Stimulated activated naive CD8-positive, alpha-beta T cell treated with anti-CD3 and anti-CD28 coated beads, Interleukin-15, Interleukin-2, amounts not matched to agents 100 ng/mL and 50 ng/mL, for 24 hours (primary cell): ENCODE data around the gene MICALL2.

Experiments used
- H3K27ac Mint-ChIP-seq: one replicate; pipeline ENCODE4 v1.8.0; 2021; ENCODE audit warnings: mild to moderate bottlenecking, mixed read lengths
- H3K27me3 Mint-ChIP-seq: one replicate; pipeline ENCODE4 v1.8.0; 2021; ENCODE audit warnings: mixed read lengths
- H3K36me3 Mint-ChIP-seq: one replicate; pipeline ENCODE4 v1.8.0; 2021; ENCODE audit warnings: low read depth, mixed read lengths
- H3K4me1 Mint-ChIP-seq: one replicate; pipeline ENCODE4 v1.8.0; 2021; ENCODE audit warnings: low read depth, mixed read lengths
- H3K4me3 Mint-ChIP-seq: one replicate; pipeline ENCODE4 v1.8.0; 2021; ENCODE audit warnings: mild to moderate bottlenecking, mixed read lengths
- H3K9me3 Mint-ChIP-seq: one replicate; pipeline ENCODE4 v1.8.0; 2021; ENCODE audit warnings: mixed read lengths

The MICALL2 gene

DNA sequence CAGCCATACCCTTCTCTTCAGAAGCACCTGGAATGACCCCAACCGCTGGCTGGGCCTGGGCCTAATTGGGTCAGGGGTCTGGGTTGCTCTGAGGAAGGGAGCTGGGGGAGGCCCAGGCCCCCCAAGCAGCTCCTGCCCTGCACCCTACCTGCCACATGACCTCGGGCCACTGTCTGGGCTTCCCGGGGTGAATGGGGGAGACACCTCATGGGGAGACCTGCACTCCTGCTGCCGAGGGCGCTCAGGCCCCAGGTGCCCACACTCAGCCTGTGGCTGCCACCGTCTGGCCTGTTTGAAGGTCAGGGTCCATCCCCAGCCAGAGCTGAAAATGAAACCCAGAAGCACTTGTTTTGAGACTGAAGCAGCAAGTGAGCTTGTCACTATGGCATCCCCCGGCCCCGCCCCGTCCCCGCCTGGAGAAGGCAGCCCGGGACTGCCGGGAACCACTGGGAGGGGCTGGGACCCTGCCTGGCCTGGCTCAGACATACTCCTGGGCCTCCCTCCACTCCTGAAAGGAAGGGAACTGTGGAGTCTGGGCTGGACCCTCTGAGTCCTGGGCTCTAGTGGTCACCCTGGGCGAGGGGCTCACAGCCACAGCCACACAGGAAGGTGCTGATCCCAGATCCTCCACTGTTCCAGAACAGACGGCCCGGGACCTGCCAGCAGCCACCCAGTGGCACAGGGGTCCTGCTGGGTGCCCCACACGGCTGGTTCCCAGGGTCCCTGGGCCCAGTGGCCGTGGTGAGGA, 7.4 kb upstream of the MICALL2 start:
- no peaks in the 10 kb centered on the region for H3K36me3 Mint-ChIP-seq
- H3K4me3 Mint-ChIP-seq, result no peak overlapping the region
- H3K4me1 Mint-ChIP-seq, result no peaks in the 10 kb centered on the region
- no peaks in the 10 kb centered on the region for H3K9me3 Mint-ChIP-seq
- H3K27me3 Mint-ChIP-seq, result no peaks in the 10 kb centered on the region
- H3K27ac Mint-ChIP-seq, result no peak overlapping the region

DNA sequence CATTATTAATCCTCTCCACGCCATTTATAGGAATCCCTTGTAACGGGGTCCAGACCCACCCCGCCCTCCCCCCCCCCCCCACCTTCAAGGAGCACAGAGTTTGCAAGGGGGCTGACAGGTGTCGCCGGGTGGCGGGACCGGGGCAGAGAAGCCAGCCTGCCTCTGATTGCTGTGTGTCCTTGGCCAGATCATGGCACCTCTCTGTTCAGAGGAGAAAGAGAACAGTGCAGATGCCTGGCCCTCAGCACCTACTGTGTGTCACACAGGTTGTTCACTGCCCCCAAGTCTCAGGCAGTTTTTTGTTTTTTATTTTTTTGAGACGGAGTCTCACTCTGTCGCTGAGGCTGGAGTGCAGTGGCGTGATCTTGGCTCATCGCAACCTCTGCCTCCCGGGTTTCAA, 5.4 kb upstream of the MICALL2 start:
- no peak overlapping the region for H3K4me3 Mint-ChIP-seq
- peaks cover 3% of the 10 kb centered on the region for H3K4me1 Mint-ChIP-seq
- H3K36me3 Mint-ChIP-seq, result no peaks in the 10 kb centered on the region
- H3K9me3 Mint-ChIP-seq, result no peaks in the 10 kb centered on the region
- H3K27me3 Mint-ChIP-seq, result no peaks in the 10 kb centered on the region
- no peak overlapping the region for H3K27ac Mint-ChIP-seq

DNA sequence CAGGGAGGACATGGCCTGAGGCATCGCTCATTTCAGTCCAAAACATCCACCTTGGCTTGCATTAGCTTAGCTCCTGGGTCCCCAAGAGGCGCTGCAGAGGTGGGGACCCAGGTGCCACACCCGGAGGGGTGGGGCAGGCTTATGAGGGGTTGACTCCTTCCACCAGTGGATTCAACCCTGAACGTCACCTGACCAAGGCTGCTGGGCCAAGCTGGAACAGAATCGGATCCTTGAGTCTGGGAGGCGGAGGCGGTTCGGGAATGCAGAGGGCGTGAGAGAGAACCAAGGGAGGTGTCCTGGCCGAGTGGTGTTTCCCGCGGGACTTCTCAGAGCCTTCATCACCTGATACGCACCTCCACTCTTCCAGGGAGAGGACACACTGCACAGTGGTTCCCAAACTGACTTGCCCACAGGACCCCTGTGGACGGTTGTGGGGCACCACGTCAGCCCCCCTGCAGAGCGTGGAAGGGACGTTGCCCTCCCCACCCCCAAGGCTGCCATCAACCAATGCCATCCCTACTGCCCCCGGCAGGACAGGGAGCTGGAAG, 4.5 kb upstream of the MICALL2 start:
- Mint-ChIP-seq H3K27ac (no peak overlapping the region), H3K4me3 (no peak overlapping the region), H3K4me1 (peaks cover 3% of the 10 kb centered on the region), H3K36me3 (no peaks in the 10 kb centered on the region), H3K9me3 (no peaks in the 10 kb centered on the region), H3K27me3 (no peaks in the 10 kb centered on the region)

- Mint-ChIP-seq H3K9me3 (no peaks in the 10 kb centered on the region), H3K4me3 (no peak overlapping the region)
Measured at GRCh38 chr7:1461646-1462375, 2.5 kb upstream of the MICALL2 start.

DNA sequence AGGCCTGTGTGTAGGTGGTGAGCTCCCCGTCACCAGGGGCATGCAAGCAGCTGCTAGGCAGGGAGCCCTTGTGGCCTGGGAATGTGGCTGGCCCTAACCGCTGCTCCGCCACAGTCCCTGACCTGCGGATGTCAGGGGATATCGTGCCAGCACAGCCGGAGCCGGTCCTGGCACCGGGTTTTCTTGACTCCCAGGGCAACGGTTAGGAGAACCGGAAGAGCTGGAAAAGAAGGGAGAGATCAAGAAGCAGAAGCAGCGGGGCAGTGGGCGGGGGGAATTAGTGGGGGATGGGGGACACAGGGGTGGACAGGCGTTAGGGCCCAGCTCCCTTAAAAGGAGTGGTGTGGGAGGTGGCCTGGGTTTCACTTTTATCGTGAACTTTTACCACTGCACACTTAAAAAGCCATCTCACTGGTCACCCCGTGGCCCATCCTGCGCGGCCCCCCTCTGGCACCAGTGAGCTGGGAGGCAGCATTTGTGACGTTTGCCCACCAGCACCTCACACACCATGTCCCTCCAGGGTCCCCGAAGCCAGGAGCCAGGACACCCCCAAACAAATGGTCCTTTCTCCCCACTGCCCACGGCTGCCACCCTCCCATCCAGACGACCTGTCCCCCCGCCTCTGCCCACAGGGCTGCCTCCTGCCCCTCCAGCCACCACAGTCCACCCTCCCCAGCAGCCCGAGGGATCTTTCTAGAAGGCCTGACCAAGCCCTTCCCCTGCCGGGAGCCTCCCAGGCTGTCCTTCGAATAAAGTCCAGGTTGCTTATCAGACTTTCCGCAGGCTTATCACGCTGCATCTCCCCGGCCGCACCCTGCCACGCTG, 1.8 kb upstream of the MICALL2 start:
- Mint-ChIP-seq H3K27ac (no peak overlapping the region), H3K36me3 (no peaks in the 10 kb centered on the region), H3K9me3 (no peaks in the 10 kb centered on the region), H3K27me3 (no peaks in the 10 kb centered on the region), H3K4me3 (no peak overlapping the region), H3K4me1 (peaks cover 7% of the 10 kb centered on the region)

More at GRCh38 chr7:1461646-1462375, 2.5 kb upstream of the MICALL2 start:
- no peaks in the 10 kb centered on the region for H3K36me3 Mint-ChIP-seq
- H3K4me1 Mint-ChIP-seq, result peaks cover 7% of the 10 kb centered on the region
- H3K27me3 Mint-ChIP-seq, result no peaks in the 10 kb centered on the region
- H3K27ac Mint-ChIP-seq, result no peak overlapping the region

DNA sequence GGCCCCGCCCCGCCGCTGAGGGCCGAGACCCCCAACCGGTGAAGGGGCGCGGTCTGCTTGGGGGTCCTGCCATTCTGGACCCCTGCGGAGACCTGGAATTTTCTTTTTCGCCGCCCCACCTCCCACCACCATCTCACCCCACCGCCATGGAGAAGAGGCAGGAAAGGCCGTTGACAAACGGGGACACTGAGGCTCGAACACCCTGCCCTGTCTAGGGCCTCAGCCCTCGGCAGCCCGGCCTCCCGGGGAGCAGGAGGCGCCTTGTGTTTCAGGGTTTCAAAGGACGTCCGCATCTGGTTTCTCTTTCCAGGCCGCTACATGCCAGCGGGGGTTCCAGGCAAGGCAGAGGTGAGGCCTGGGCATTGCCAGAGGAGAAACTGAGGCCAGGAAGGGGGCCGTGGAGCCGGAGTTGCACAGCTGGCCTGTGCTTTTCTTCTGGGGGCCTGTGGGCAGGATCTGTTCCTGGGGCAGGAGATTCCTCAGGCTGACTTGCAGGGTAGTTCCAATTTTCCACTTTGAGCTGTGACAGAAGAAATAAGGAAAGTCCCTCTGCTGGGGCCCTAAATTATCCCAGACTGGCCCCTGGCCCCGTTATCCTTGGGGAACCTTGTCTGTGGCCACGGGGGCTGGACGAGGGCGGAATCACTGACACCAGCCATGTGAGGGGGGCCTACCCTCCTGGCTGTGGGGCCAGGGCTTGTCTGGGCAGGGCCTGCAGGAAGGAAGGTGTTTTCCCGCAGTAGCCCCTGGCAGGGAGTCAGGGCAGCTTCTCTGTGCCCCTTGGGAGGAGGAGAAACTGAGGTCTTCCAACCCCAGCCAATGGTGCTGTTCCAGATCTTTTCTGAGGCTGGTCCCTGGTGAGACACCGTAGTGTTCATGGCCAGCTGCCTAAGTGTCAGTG, 900 bp upstream of the MICALL2 start:
- Mint-ChIP-seq H3K4me1 (peaks cover 7% of the 10 kb centered on the region), H3K4me3 (peak overlapping the region; percentile 63), H3K9me3 (no peaks in the 10 kb centered on the region), H3K36me3 (no peaks in the 10 kb centered on the region), H3K27ac (no peak overlapping the region), H3K27me3 (no peaks in the 10 kb centered on the region)

GRCh38 chr7:1459512-1459892, 232 bp upstream of the MICALL2 start:
- H3K27me3 Mint-ChIP-seq, result no peaks in the 10 kb centered on the region
- H3K27ac Mint-ChIP-seq, result no peak overlapping the region
- H3K4me1 Mint-ChIP-seq, result peaks cover 7% of the 10 kb centered on the region
- H3K9me3 Mint-ChIP-seq, result no peaks in the 10 kb centered on the region
- H3K36me3 Mint-ChIP-seq, result no peaks in the 10 kb centered on the region
- H3K4me3 Mint-ChIP-seq, result peak overlapping the region; percentile 68

- Mint-ChIP-seq H3K27me3 (no peaks in the 10 kb centered on the region), H3K4me3 (peak overlapping the region; percentile 43), H3K9me3 (no peaks in the 10 kb centered on the region), H3K4me1 (peaks cover 7% of the 10 kb centered on the region), H3K27ac (no peak overlapping the region), H3K36me3 (no peaks in the 10 kb centered on the region)
Measured at GRCh38 chr7:1457949-1458682, 1.2 kb downstream of the MICALL2 start.

DNA sequence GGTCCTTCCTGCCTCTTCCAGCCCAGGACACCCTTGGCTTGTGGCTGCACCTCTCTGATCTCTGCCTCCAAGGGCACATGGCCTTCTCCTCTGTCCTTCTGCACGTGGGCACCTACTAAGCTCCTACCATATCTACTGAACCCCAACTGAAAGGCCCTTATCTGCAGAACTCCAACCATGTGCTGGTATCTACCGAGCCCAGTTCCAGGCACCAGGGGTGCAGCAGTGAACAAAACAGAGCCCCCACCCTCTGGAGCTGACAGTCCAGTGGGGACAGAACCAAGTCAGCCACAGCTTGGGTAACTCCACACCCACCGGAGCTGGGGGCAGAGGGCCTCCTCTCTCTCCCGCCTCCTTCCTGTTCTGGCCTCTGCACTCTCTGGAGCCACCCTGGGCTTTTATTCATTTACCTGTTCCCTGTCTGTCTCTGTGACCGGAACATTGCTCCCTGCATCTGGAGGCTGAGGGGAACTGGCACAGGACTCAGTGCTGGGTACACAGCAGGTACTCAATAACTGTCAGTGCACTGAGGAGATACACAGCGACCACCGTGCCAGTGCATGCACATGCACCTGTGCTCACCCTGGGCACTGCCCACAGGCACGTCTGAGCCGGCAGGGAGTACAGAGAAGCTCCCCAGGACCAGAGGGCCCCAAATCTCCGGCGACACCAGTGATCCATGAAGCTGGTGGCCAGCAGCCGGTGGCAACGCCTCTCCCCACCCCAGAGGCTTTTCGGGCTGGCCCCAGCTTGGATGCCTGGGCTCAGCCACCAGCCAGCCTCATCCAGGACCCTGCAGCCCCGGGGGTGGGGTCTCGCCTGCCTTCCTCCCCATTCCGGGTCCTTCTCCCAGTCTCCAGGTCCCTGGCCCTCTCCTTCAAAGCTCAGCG, 2.0 kb downstream of the MICALL2 start:
- Mint-ChIP-seq H3K27ac (no peak overlapping the region), H3K27me3 (no peaks in the 10 kb centered on the region), H3K36me3 (no peaks in the 10 kb centered on the region), H3K4me1 (peaks cover 7% of the 10 kb centered on the region), H3K9me3 (no peaks in the 10 kb centered on the region), H3K4me3 (peak overlapping the region; percentile 43)

GRCh38 chr7:1455955-1456354, 3.3 kb downstream of the MICALL2 start:
- H3K4me3 Mint-ChIP-seq, result no peak overlapping the region
- peaks cover 7% of the 10 kb centered on the region for H3K4me1 Mint-ChIP-seq
- H3K36me3 Mint-ChIP-seq, result no peaks in the 10 kb centered on the region
- H3K9me3 Mint-ChIP-seq, result no peaks in the 10 kb centered on the region
- no peak overlapping the region for H3K27ac Mint-ChIP-seq
- H3K27me3 Mint-ChIP-seq, result no peaks in the 10 kb centered on the region

DNA sequence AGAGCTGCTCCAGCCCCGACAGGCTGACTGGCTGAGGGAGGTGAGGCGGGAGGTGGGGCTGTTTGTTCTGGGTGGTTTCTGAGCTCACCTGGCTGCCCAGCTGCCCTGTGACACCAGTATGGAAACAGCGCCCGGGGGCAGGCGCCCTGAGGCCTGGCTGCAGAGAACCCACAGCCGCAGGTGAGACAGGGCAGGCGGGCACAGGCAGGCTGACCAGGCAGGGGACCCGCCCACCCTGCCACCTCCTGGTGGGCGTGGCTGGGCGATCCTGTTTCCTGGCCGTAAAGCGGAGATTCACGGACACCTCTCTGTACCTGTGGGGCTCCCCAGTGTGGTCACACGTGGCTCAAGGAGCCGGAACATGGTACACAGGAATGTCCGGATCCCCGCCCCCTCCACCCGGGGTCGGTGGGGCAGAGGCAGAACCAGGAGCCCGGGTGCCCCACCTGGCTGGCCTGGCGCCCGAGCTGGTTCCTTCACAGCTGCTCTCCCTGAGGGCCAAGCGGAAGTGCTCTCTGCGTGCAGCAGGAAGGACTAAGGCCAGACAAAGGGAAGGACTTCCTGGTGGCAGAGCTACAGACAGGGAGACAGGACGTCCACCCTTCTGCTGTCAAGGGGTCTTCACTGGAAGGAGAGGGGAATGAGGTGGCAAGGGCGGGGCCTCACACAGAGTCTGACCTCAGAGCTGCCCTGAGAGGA, 3.9 kb downstream of the MICALL2 start:
- no peaks in the 10 kb centered on the region for H3K27me3 Mint-ChIP-seq
- H3K9me3 Mint-ChIP-seq, result no peaks in the 10 kb centered on the region
- no peak overlapping the region for H3K4me3 Mint-ChIP-seq
- H3K36me3 Mint-ChIP-seq, result no peaks in the 10 kb centered on the region
- H3K27ac Mint-ChIP-seq, result no peak overlapping the region
- peaks cover 4% of the 10 kb centered on the region for H3K4me1 Mint-ChIP-seq

DNA sequence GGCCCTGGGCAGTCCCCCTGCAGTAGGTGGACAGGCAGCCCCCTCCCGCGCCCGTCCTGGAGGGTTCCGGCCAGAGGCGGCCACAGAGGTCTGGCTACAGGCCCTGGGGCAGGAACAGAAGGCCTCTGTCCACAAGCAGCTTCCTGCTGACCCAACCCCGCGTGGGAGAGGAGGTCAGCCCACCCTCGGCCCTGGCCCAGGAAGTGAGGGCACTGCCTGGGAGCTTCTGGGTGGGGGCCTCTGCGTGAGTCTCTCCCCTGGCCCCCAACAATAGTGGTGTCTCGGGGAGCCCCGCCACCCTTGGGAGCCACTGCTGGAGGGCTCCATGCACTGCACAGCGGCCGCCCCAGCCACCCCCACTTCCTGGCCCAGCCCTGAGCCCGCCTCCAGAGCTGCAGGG, 4.7 kb downstream of the MICALL2 start:
- H3K27ac Mint-ChIP-seq, result no peak overlapping the region
- H3K27me3 Mint-ChIP-seq, result no peaks in the 10 kb centered on the region
- H3K4me3 Mint-ChIP-seq, result no peak overlapping the region
- no peaks in the 10 kb centered on the region for H3K9me3 Mint-ChIP-seq
- no peaks in the 10 kb centered on the region for H3K36me3 Mint-ChIP-seq
- H3K4me1 Mint-ChIP-seq, result peaks cover 4% of the 10 kb centered on the region
